Gastroesophageal sphincter (tissue), 4 donors: ENCODE data around the gene INVS. TPM values are rescaled to one million over a fixed set of nuclear protein-coding genes. Genes with fewer than 3 reads are reported as not detected.

ENCODE experiments used
- ATAC-seq: fragments of 150-250 bp; one replicate; pipeline ENCODE4 v1.9.1; 2016; ENCODE audit warnings: mild to moderate bottlenecking, moderate library complexity
- H3K27ac ChIP-seq, 4 donors: fragments of 200-600 bp; sonication (generic) in 3 of 4; 1 replicate in 3 of 4; 2 replicates in 1 of 4; pipeline ENCODE4 v1.5.1; 2016 to 2019
- H3K27me3 ChIP-seq: fragments of 200-600 bp; sonication (generic); one replicate; pipeline ENCODE4 v1.5.1; 2019
- H3K36me3 ChIP-seq, 2 donors: fragments of 200-600 bp; sonication (generic); one replicate each; pipeline ENCODE4 v1.5.1; 2019; ENCODE audit warnings: control low read depth in 1 of 2
- H3K4me1 ChIP-seq, 3 donors: fragments of 200-600 bp; sonication (generic); 1 replicate in 2 of 3; 2 replicates in 1 of 3; pipeline ENCODE4 v1.5.1; 2016 to 2019; ENCODE audit warnings: control low read depth in 2 of 3
- H3K4me3 ChIP-seq, 2 donors: fragments of 200-600 bp; sonication (generic); one replicate each; pipeline ENCODE4 v1.5.1; 2019; ENCODE audit warnings: mild to moderate bottlenecking in 1 of 2, moderate library complexity in 1 of 2
- H3K9me3 ChIP-seq, 3 donors: fragments of 200-600 bp; sonication (generic); one replicate each; pipeline ENCODE4 v1.5.1; 2017 to 2019; ENCODE audit warnings: control low read depth in 2 of 3
- EP300 ChIP-seq: sonication (generic); formaldehyde crosslinking; IDR thresholded peaks from one replicate; pipeline ENCODE4 v1.6.1; 2017; ENCODE audit warnings: antibody characterized with exemption, mild to moderate bottlenecking
- POLR2A ChIP-seq, 2 donors: fragments of 450-650 bp; IDR thresholded peaks; one replicate each; pipeline ENCODE4 v1.6.1; 2017; ENCODE audit warnings: antibody characterized with exemption in 2 of 2, mild to moderate bottlenecking in 2 of 2, moderate library complexity in 1 of 2
- POLR2AphosphoS5 ChIP-seq: sonication (generic); formaldehyde crosslinking; IDR thresholded peaks from one replicate; pipeline ENCODE4 v1.6.1; 2017; ENCODE audit warnings: antibody characterized with exemption
- WGBS, 2 donors: methylation state at CpG; one replicate each; pipeline ENCODE4 v1.1.5; 2018; ENCODE audit warnings: low coverage in 1 of 2; 5-methylcytosine and 5-hydroxymethylcytosine counted together
- total RNA-seq, 4 donors: library from RNA; depleted of rRNA; stranded (reverse); fragments of >200 nt; gene quantifications; one replicate each; pipeline ENCODE4 v1.1.0, GENCODE V29; 2016
- TF ChIP-seq, protein P1 (sequence below), 4 experiments: fragments of 200-600 bp in 2 of 4; fragments of 450-650 bp in 2 of 4; sonication (generic) in 1 of 4; IDR thresholded peaks; one replicate each; pipeline ENCODE4 v1.5.1; 2017 to 2019; ENCODE audit warnings: antibody characterized with exemption in 4 of 4, mild to moderate bottlenecking in 2 of 4, moderate library complexity in 2 of 4

Gene INVS
- total RNA-seq, 4 donors from 2014 or later, result 18.3 to 35.0 (median 25.6) TPM

- no peaks in the 10 kb centered on the region for H3K4me1 ChIP-seq
- no peaks in the 10 kb centered on the region for H3K9me3 ChIP-seq
- WGBS, 2 donors, result 83 to 100% methylated on average over 1 of the region's 1 CpG
- H3K27me3 ChIP-seq, result no peaks in the 10 kb centered on the region
- no peak for ATAC-seq
- peaks cover 0 to 43% of the 10 kb centered on the region in 2 donors for H3K36me3 ChIP-seq
- no peak overlapping the region for H3K4me3 ChIP-seq
- TF ChIP-seq POLR2A (IDR thresholded peaks at IDR 0.05), result no peak
- no peak for TF ChIP-seq POLR2AphosphoS5
- TF ChIP-seq, protein P1, sequence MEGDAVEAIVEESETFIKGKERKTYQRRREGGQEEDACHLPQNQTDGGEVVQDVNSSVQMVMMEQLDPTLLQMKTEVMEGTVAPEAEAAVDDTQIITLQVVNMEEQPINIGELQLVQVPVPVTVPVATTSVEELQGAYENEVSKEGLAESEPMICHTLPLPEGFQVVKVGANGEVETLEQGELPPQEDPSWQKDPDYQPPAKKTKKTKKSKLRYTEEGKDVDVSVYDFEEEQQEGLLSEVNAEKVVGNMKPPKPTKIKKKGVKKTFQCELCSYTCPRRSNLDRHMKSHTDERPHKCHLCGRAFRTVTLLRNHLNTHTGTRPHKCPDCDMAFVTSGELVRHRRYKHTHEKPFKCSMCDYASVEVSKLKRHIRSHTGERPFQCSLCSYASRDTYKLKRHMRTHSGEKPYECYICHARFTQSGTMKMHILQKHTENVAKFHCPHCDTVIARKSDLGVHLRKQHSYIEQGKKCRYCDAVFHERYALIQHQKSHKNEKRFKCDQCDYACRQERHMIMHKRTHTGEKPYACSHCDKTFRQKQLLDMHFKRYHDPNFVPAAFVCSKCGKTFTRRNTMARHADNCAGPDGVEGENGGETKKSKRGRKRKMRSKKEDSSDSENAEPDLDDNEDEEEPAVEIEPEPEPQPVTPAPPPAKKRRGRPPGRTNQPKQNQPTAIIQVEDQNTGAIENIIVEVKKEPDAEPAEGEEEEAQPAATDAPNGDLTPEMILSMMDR (IDR thresholded peaks at IDR 0.05), result no peak
- no peak for TF ChIP-seq EP300
- H3K27ac ChIP-seq, result no peak overlapping the region
These were observed 170.6 kb downstream of the INVS start for GRCh38 chr9:100269656-100270055.

GRCh38 chr9:100277166-100277979 is 178.3 kb downstream of the INVS start:
- H3K9me3 ChIP-seq, result no peaks in the 10 kb centered on the region
- no peak overlapping the region for H3K27ac ChIP-seq
- peaks cover 0 to 84% of the 10 kb centered on the region in 2 donors for H3K36me3 ChIP-seq
- ATAC-seq, result no peak
- no peaks in the 10 kb centered on the region for H3K27me3 ChIP-seq
- 68 to 76% methylated on average over 4 of the region's 5 CpGs for WGBS, 2 donors
- TF ChIP-seq POLR2A (IDR thresholded peaks at IDR 0.05) (no peak), POLR2AphosphoS5 (no peak), EP300 (no peak)
- TF ChIP-seq, protein P1 (IDR thresholded peaks at IDR 0.05), result no peak
- H3K4me3 ChIP-seq, result no peak overlapping the region
- no peaks in the 10 kb centered on the region for H3K4me1 ChIP-seq

GRCh38 chr9:100281066-100281465 is 182.0 kb downstream of the INVS start:
- no peak overlapping the region for H3K4me3 ChIP-seq
- ATAC-seq, result no peak
- H3K27me3 ChIP-seq, result no peaks in the 10 kb centered on the region
- H3K36me3 ChIP-seq, result peaks cover 0 to 84% of the 10 kb centered on the region in 2 donors
- no peak overlapping the region for H3K27ac ChIP-seq
- no peaks in the 10 kb centered on the region for H3K4me1 ChIP-seq
- WGBS, 2 donors, result 89 to 100% methylated on average over 2 of the region's 2 CpGs
- no peaks in the 10 kb centered on the region for H3K9me3 ChIP-seq
- no peak for TF ChIP-seq EP300

- ATAC-seq, result no peak
- Histone ChIP-seq H3K27me3 (no peaks in the 10 kb centered on the region), H3K9me3 (no peaks in the 10 kb centered on the region), H3K4me1 (no peaks in the 10 kb centered on the region), H3K4me3 (no peak overlapping the region), H3K27ac (no peak overlapping the region), H3K36me3 (peaks cover 0 to 84% of the 10 kb centered on the region in 2 donors)
- no peak for TF ChIP-seq POLR2A (IDR thresholded peaks at IDR 0.05)
- 73 to 91% methylated on average over 3 to 6 of the region's 7 CpGs for WGBS, 2 donors
These were observed 182.8 kb downstream of the INVS start for GRCh38 chr9:100281676-100282387.

DNA sequence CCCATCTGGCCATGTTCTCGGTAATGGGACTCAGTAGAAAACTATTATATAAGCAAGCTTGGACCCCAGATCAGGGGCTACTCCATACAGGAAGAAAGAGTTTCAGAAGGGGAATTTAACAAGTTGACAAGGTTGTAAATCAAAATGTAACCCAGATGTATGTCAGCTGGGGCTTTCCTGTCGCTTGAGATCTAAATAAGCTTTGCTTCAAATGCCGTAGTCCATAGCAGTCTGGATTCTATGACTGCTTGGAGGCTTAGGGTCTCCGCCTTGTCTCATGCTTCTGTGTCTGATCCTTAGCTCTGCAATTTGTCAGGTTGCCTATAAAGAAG is 183.3 kb downstream of the INVS start:
- Histone ChIP-seq H3K36me3 (peaks cover 0 to 84% of the 10 kb centered on the region in 2 donors), H3K27me3 (no peaks in the 10 kb centered on the region), H3K4me3 (no peak overlapping the region), H3K9me3 (no peaks in the 10 kb centered on the region), H3K27ac (no peak overlapping the region), H3K4me1 (no peaks in the 10 kb centered on the region)
- TF ChIP-seq POLR2AphosphoS5 (no peak), POLR2A (IDR thresholded peaks at IDR 0.05) (no peak), EP300 (no peak)
- TF ChIP-seq, protein P1 (IDR thresholded peaks at IDR 0.05), result no peak
- no peak for ATAC-seq
- 60 to 63% methylated on average over 2 to 3 of the region's 4 CpGs for WGBS, 2 donors

GRCh38 chr9:100284247-100284646 is 185.2 kb downstream of the INVS start:
- Histone ChIP-seq H3K9me3 (peaks cover 0 to 9% (median 0%) of the 10 kb centered on the region in 3 donors), H3K36me3 (peaks cover 0 to 95% of the 10 kb centered on the region in 2 donors), H3K27ac (no peak overlapping the region), H3K4me1 (no peaks in the 10 kb centered on the region), H3K27me3 (no peaks in the 10 kb centered on the region), H3K4me3 (no peak overlapping the region)
- ATAC-seq, result no peak
- TF ChIP-seq POLR2AphosphoS5 (no peak), POLR2A (IDR thresholded peaks at IDR 0.05) (no peak), EP300 (no peak)
- TF ChIP-seq, protein P1 (IDR thresholded peaks at IDR 0.05), result no peak
- WGBS, 2 donors, result 73 to 86% methylated on average over 1 to 5 of the region's 7 CpGs
